H9 (cell line): ENCODE data around the gene BMP5. TPM values are rescaled to one million over a fixed set of nuclear protein-coding genes. Genes with fewer than 3 reads are reported as not detected.

Experiments used
- DNase-seq: peaks from one replicate; pipeline ENCODE4 v3.0.0-alpha.2; 2017
- H2AFZ ChIP-seq: one replicate; pipeline ENCODE4 v1.6.1; 2013; ENCODE audit warnings: mild to moderate bottlenecking, low read length, control low read depth, moderate library complexity
- H2AK5ac ChIP-seq: 2 replicates; pipeline ENCODE4 v1.6.1; 2013; ENCODE audit warnings: low read length, control low read depth, mixed read lengths; ENCODE audit not compliant: insufficient read length
- H2BK120ac ChIP-seq: one replicate; pipeline ENCODE4 v1.6.1; 2013; ENCODE audit warnings: low read depth, mild to moderate bottlenecking, low read length, control low read depth, inconsistent platforms; ENCODE audit not compliant: poor library complexity, severe bottlenecking
- H2BK12ac ChIP-seq: 2 replicates; pipeline ENCODE4 v1.6.1; 2013; ENCODE audit warnings: low read length, control low read depth, mixed read lengths, low read depth; ENCODE audit not compliant: insufficient read length
- H2BK15ac ChIP-seq: 2 replicates; pipeline ENCODE4 v1.6.1; 2013; ENCODE audit warnings: low read depth, low read length, control low read depth
- H2BK20ac ChIP-seq: one replicate; pipeline ENCODE4 v1.6.1; 2013; ENCODE audit warnings: low read depth, mild to moderate bottlenecking, low read length, control low read depth, inconsistent platforms; ENCODE audit not compliant: poor library complexity, severe bottlenecking
- H2BK5ac ChIP-seq: 2 replicates; pipeline ENCODE4 v1.6.1; 2013; ENCODE audit warnings: low read length, control low read depth, mixed read lengths; ENCODE audit not compliant: insufficient read length
- H3K14ac ChIP-seq: 2 replicates; pipeline ENCODE4 v1.6.1; 2013; ENCODE audit warnings: low read length, control low read depth; ENCODE audit not compliant: insufficient read depth
- H3K18ac ChIP-seq: 2 replicates; pipeline ENCODE4 v1.6.1; 2013; ENCODE audit warnings: low read depth, mild to moderate bottlenecking, mixed read lengths, low read length, control low read depth; ENCODE audit not compliant: insufficient read length
- H3K23ac ChIP-seq: 2 replicates; pipeline ENCODE4 v1.6.1; 2013; ENCODE audit warnings: low read length, control low read depth, mixed read lengths, low read depth; ENCODE audit not compliant: insufficient read length
- H3K23me2 ChIP-seq: 2 replicates; pipeline ENCODE4 v1.6.1; 2013; ENCODE audit warnings: low read depth, mild to moderate bottlenecking, mixed read lengths, low read length, control low read depth; ENCODE audit not compliant: insufficient read length, poor library complexity, severe bottlenecking
- H3K27ac ChIP-seq: 2 replicates; pipeline ENCODE4 v1.5.1; 2013; ENCODE audit warnings: low read length, control low read depth, mixed read lengths, low read depth; ENCODE audit not compliant: insufficient read length
- H3K27me3 ChIP-seq: 2 replicates; pipeline ENCODE4 v1.6.1; 2013; ENCODE audit warnings: low read length, control low read depth, inconsistent platforms; ENCODE audit not compliant: insufficient read depth
- H3K4ac ChIP-seq: 2 replicates; pipeline ENCODE4 v1.6.1; 2013; ENCODE audit warnings: low read depth, mild to moderate bottlenecking, control low read depth, inconsistent platforms, low read length, moderate library complexity
- H3K4me1 ChIP-seq: 2 replicates; pipeline ENCODE4 v1.6.1; 2013; ENCODE audit warnings: low read length, control low read depth, inconsistent platforms; ENCODE audit not compliant: insufficient read depth
- H3K4me2 ChIP-seq: 2 replicates; pipeline ENCODE4 v1.6.1; 2013; ENCODE audit warnings: low read length, control low read depth, mixed read lengths; ENCODE audit not compliant: insufficient read length, insufficient read depth
- H3K56ac ChIP-seq: 2 replicates; pipeline ENCODE4 v1.6.1; 2013; ENCODE audit warnings: low read depth, mild to moderate bottlenecking, mixed read lengths, low read length, control low read depth; ENCODE audit not compliant: insufficient read length
- H3K79me1 ChIP-seq: 2 replicates; pipeline ENCODE4 v1.6.1; 2013; ENCODE audit warnings: low read depth, mild to moderate bottlenecking, moderate library complexity, low read length, control low read depth, inconsistent platforms; ENCODE audit not compliant: insufficient read depth, poor library complexity, severe bottlenecking
- H3K79me2 ChIP-seq: 2 replicates; pipeline ENCODE4 v1.6.1; 2013; ENCODE audit warnings: low read length, control low read depth, inconsistent platforms; ENCODE audit not compliant: insufficient read depth
- H3K9ac ChIP-seq: 2 replicates; pipeline ENCODE4 v1.6.1; 2013; ENCODE audit warnings: low read length, control low read depth, mixed read lengths; ENCODE audit not compliant: insufficient read length; ENCODE audit errors: extremely low read depth
- H3K9me3 ChIP-seq: one replicate; pipeline ENCODE4 v1.6.1; 2013; ENCODE audit warnings: low read depth, low read length, inconsistent platforms; ENCODE audit not compliant: control insufficient read depth
- H3T11ph ChIP-seq: one replicate; pipeline ENCODE4 v1.6.1; 2013; ENCODE audit warnings: mild to moderate bottlenecking, low read length, control low read depth, inconsistent platforms
- H4K20me1 ChIP-seq: one replicate; pipeline ENCODE4 v1.6.1; 2013; ENCODE audit not compliant: control insufficient read depth, insufficient read length, insufficient read depth
- H4K5ac ChIP-seq: 2 replicates; pipeline ENCODE4 v1.6.1; 2013; ENCODE audit warnings: low read depth, mild to moderate bottlenecking, mixed read lengths, low read length, control low read depth; ENCODE audit not compliant: insufficient read length
- H4K8ac ChIP-seq: replicated peaks from 2 replicates; pipeline ENCODE4 v1.6.1; 2013; ENCODE audit warnings: low read length, control low read depth, mixed read lengths, low read depth; ENCODE audit not compliant: insufficient read length
- H4K91ac ChIP-seq: 2 replicates; pipeline ENCODE4 v1.6.1; 2013; ENCODE audit warnings: low read depth, mild to moderate bottlenecking, moderate library complexity, mixed read lengths, low read length, control low read depth; ENCODE audit not compliant: insufficient read length
- H3K27ac Mint-ChIP-seq, 3 experiments: 2 replicates in 2 of 3; 3 replicates in 1 of 3; pipeline ENCODE4 v1.8.0; 2020 to 2021; ENCODE audit warnings: mixed read lengths in 3 of 3, mild to moderate bottlenecking in 1 of 3, moderate library complexity in 1 of 3
- H3K27me3 Mint-ChIP-seq: 2 replicates; pipeline ENCODE4 v1.8.0; 2021; ENCODE audit warnings: low read depth, mild to moderate bottlenecking, moderate library complexity, mixed read lengths
- H3K36me3 Mint-ChIP-seq, 3 experiments: 2 replicates in 2 of 3; 3 replicates in 1 of 3; pipeline ENCODE4 v1.8.0; 2020 to 2021; ENCODE audit warnings: low read depth in 3 of 3, mixed read lengths in 3 of 3; ENCODE audit not compliant: insufficient read depth in 1 of 3
- H3K4me1 Mint-ChIP-seq, 2 experiments: 2 replicates each; pipeline ENCODE4 v1.8.0; 2020; ENCODE audit warnings: mixed read lengths in 2 of 2
- H3K4me3 Mint-ChIP-seq, 2 experiments: 2 replicates in 1 of 2; 3 replicates in 1 of 2; pipeline ENCODE4 v1.8.0; 2020 to 2021; ENCODE audit warnings: mild to moderate bottlenecking in 2 of 2, mixed read lengths in 2 of 2, moderate library complexity in 1 of 2
- H3K9me3 Mint-ChIP-seq, 2 experiments: 2 replicates in 1 of 2; 3 replicates in 1 of 2; pipeline ENCODE4 v1.8.0; 2020; ENCODE audit warnings: mild to moderate bottlenecking in 2 of 2, mixed read lengths in 2 of 2, moderate library complexity in 1 of 2
- CTCF ChIP-seq: fragments of 200-600 bp; sonication (generic); conservative IDR thresholded peaks from 3 replicates; pipeline ENCODE4 v1.8.0; 2021; ENCODE audit warnings: antibody characterized with exemption, mild to moderate bottlenecking
- WGBS: extraction: QIAGEN DNeasy Blood & Tissue Kit; methylation state at CpG from one replicate; pipeline ENCODE4 v1.1.7; 2013; ENCODE audit warnings: missing lambda C conversion rate, low lambda C conversion rate, mixed read lengths; ENCODE audit not compliant: insufficient read length; ENCODE audit errors: extremely low coverage; 5-methylcytosine and 5-hydroxymethylcytosine counted together
- total RNA-seq: library from RNA; stranded (reverse); gene quantifications from 2 replicates; pipeline ENCODE4 v1.2.1, GENCODE V29; 2021

BMP5 gene
- total RNA-seq, 1 experiment from 2014 or later = not detected

- H4K5ac ChIP-seq = no peak overlapping the region
- no peak overlapping the region for H3T11ph ChIP-seq
- H3K23me2 ChIP-seq = no peaks in the 10 kb centered on the region
- no peak for TF ChIP-seq CTCF
- no CpG with 5 or more reads among the region's 3 CpGs for WGBS
- H4K20me1 ChIP-seq = no peaks in the 10 kb centered on the region
- H2BK120ac ChIP-seq = no peak overlapping the region
- no peak overlapping the region for H3K4ac ChIP-seq
- no peaks in the 10 kb centered on the region for H3K79me1 ChIP-seq
- no peaks in the 10 kb centered on the region for H3K4me1 Mint-ChIP-seq
- no peak overlapping the region for H3K18ac ChIP-seq
- H3K56ac ChIP-seq = no peak overlapping the region
- no peaks in the 10 kb centered on the region for H3K79me2 ChIP-seq
- no peak overlapping the region for H3K9ac ChIP-seq
- no peaks in the 10 kb centered on the region for H3K9me3 ChIP-seq
- H3K14ac ChIP-seq = no peak overlapping the region
- DNase-seq = no peak
- no peak overlapping the region for H2BK12ac ChIP-seq
- H2BK15ac ChIP-seq = no peak overlapping the region
- H3K4me1 ChIP-seq = no peaks in the 10 kb centered on the region
- no peaks in the 10 kb centered on the region for H3K27me3 ChIP-seq
- H3K4me2 ChIP-seq = no peak overlapping the region
- no peaks in the 10 kb centered on the region for H3K27me3 Mint-ChIP-seq
- no peak overlapping the region for H2BK20ac ChIP-seq
- peaks cover 6% of the 10 kb centered on the region in 2 experiments; a peak in 3 of 5 replicates for H3K9me3 Mint-ChIP-seq
- no peak overlapping the region for H2BK5ac ChIP-seq
- H3K27ac ChIP-seq = no peak overlapping the region
- H4K91ac ChIP-seq = no peak overlapping the region
- H2AFZ ChIP-seq = no peak overlapping the region
- no peak overlapping the region for H3K27ac Mint-ChIP-seq
- H3K23ac ChIP-seq = no peak overlapping the region
- H4K8ac ChIP-seq = no peak overlapping the region
- no peaks in the 10 kb centered on the region; a peak in 1 of 7 replicates for H3K36me3 Mint-ChIP-seq
- no peak overlapping the region for H2AK5ac ChIP-seq
- H3K4me3 Mint-ChIP-seq = no peak overlapping the region
Observed at GRCh38 chr6:55811074-55811473, 64.3 kb downstream of the BMP5 start.
